Fibroblast of skin of left biceps (primary cell): Measurements from ENCODE around the gene CNTNAP2.

Source experiments
- DNase-seq, 2 experiments: peaks; one replicate each; pipeline ENCODE4 v3.0.0-alpha.2; 2013; ENCODE audit warnings: low read depth in 2 of 2

The CNTNAP2 gene

DNA sequence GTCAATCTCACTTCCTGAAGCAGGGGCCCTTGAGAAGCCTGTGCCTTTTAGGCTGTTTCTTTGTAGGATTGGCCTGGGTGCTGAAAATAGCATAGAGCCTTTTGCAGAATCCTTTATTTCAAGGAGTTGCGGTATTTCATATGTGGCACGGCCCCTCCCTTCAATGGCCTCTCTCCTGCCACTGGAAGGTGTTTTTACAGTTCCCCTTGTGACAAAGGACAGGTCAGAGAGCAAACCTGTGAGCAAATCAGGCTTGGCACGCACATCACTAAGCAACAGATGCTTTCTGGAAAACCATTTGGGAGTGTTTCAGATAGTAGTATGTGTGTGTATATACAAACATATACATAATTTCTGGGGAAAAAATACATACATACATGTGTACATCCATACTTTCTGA is 2085.4 kb downstream of the CNTNAP2 start:
- DNase-seq = no peak

- DNase-seq = no peak
Measured at GRCh38 chr7:148204639-148205304, 2088.2 kb downstream of the CNTNAP2 start.

GRCh38 chr7:148209643-148210190 is 2093.1 kb downstream of the CNTNAP2 start:
- no peak for DNase-seq

DNA sequence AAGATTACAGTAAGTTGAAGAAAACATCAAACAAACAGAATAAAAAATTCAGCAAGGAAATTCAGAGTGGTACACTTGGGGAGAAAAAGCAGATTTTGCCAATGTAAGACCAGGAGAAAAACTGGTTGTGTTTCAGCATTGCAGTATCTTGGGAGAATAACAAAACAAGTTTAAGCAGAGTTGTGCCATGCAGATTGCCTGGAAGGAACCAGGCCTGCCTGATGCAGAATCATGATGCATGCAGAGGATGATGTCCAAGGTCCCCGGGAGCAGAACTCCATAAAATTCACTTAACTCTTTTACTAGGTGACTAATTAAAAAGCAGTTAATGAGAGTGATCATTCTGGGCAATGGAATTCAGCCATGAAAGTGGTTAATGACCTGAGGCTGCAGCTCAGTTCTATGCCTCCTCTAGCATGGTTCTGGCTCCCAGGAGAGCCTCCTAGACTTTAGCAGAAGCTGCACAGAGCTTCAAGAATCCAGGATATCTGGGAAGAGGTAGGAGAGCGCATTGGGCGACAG is 2094.3 kb downstream of the CNTNAP2 start:
- DNase-seq = no peak

DNA sequence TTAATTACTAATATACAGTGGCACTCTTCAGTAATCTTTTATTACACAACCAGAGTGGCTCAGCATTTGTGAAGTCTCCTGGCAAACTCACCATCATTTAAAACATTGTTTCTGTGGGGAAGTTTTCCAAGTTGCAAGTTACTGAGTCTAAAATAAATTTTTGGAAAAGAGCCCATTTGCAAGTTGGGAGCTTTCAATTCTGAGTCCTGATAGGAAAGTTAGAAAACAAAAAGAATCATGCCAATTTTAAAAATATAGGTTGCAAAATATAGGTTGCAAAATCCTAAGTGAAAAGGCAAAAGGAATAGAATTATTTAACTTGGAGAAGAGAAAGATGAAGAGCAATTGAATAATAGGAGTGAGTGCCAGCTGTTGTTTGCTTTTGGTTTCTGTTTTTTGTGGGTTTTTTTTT is 2095.1 kb downstream of the CNTNAP2 start:
- no peak for DNase-seq

DNA sequence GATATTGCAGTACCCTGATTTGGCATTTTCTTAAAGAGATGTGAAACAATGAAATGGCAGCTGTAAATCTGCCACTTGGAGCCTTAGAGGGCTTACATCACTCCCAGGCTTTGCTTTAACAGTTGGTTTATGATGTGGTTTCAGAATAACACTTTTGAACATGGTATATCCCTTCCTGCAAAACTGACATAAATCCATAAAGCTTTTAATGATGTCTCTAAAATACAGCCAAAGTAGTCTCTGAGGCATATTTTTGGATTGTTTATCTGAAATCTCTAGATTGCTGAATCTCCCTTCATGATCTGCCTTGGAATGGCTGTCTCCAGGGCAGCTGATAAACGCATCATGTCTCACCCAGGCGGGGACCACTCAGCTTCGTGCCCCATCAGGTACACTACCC is 2096.1 kb downstream of the CNTNAP2 start:
- DNase-seq = no peak

- DNase-seq = no peak
Measured at GRCh38 chr7:148214101-148214500, 2097.5 kb downstream of the CNTNAP2 start.

GRCh38 chr7:148218603-148219002 is 2102.0 kb downstream of the CNTNAP2 start:
- DNase-seq = no peak

DNA sequence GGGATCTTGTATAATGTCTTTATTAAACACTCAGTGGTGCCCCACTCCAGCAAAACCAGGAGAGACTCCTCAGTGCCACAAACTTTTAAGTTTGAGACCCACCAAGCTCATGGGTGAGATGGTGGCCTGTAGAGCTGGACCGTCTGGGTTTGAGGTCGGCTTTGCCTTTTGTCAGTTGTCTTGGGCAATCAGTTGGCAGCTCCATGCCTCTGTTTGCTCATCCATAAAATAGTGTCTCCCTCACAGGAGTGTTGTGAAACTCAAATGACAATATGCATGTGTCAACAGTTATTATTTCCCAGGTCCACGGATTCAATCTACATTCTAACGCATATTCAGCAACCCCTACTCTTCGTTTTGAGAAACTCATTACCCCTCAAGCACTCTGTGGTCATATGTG is 2106.1 kb downstream of the CNTNAP2 start:
- no peak for DNase-seq

DNA sequence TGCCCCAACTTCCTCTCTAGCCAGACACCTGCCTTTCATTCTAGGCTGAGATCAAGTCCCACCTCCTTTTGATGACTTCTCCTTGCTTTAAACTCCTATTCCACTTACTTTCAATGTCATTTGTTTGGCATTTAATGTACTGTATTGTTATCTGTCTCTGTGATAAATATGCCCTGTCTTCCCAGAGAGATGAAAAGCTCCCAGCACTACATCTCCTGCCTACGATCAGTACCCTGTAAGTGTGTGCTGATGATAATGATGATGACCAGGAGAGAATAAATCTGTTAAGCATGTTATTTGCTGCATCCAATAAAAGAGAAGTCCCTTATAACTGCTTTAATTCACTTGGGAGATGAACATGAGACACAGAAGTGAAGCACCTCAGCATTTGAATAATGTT is 2106.6 kb downstream of the CNTNAP2 start:
- DNase-seq = no peak

- no peak for DNase-seq
Measured at GRCh38 chr7:148223738-148224137, 2107.1 kb downstream of the CNTNAP2 start.

- DNase-seq = no peak
Measured at GRCh38 chr7:148230296-148230695, 2113.7 kb downstream of the CNTNAP2 start.

DNA sequence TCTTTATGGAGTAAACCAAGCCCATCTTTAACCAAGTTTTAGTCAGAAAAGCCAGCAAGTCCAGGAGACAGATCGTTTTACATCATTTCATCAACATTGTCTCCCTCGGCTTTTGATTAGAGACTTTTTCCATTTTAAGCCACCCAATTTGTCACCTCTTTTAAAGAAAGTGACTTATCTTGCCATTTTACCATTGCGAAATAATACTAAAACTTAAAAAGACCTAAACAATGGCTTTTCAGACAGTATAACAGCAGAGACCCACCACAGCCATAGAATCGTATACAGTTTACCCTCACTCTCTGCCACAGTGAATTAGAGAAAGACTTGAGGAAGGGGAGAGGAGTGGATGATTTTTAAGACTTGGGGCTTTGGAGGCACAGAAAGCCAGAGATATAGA is 2114.3 kb downstream of the CNTNAP2 start:
- no peak for DNase-seq

DNA sequence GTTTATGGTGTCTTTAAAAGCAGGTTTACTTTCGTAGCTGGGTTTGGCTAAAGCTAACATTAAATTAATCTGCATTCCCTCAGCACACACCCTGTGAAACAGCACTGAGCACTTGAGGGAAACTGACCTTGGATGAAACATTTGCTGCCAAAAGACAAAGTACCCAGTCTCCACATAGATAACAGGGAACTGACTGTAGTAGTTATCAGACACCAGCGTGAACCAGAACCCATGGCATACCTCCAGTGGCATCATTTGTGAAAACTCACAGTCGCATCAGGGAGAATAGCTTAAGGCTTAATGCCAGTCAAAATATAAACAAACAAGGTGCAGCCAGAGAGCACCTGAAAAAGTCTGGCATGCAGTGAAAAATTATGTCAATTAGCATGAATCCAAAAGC is 2116.2 kb downstream of the CNTNAP2 start:
- no peak for DNase-seq

GRCh38 chr7:148234715-148235114 is 2118.1 kb downstream of the CNTNAP2 start:
- no peak for DNase-seq

GRCh38 chr7:148238761-148239325 is 2122.2 kb downstream of the CNTNAP2 start:
- no peak for DNase-seq

- no peak for DNase-seq
Measured at GRCh38 chr7:148241700-148242293, 2125.2 kb downstream of the CNTNAP2 start.

GRCh38 chr7:148242294-148242821 is 2125.8 kb downstream of the CNTNAP2 start:
- DNase-seq = no peak

DNA sequence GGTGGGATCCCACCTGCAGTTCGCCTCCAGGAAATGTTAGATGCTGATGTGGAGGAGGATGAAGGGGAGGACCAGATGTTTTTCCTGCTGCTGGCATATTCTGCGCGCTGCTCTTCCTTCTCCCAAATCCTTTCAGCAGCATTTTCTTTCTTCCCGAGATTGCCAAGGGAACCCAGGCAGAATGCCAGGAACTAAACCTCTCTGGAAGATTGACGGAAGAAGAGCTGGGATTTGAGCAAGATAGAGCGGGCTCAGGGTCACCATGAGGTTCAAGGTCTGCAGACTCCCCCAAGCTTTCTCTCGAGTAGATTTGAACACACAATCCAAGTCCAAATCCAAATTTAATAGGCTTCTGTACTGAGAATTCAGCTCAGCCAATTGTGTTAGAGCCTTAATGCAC is 2128.8 kb downstream of the CNTNAP2 start:
- no peak for DNase-seq

DNA sequence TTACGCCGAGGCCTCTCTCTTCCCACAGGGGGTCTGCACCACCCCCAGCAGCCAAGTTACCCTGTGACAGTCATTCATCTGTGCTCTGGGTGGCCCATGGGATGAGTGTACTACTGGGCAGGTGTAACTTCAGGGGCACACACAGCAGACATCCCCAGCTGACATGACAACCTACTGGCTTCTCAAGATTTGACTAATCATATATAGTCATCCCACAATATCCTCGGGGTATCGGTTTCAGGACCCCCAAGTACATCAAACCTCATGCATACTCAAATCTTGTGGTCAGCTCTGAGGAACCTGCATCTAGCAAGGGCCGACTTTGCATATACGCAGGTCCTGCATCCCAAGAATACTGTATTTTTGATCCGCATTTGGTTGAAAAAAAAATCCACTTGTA is 2137.0 kb downstream of the CNTNAP2 start:
- DNase-seq = no peak

GRCh38 chr7:148255333-148255732 is 2138.7 kb downstream of the CNTNAP2 start:
- DNase-seq = no peak

- DNase-seq = no peak
Measured at GRCh38 chr7:148256433-148256832, 2139.8 kb downstream of the CNTNAP2 start.

- DNase-seq = no peak
Measured at GRCh38 chr7:148260599-148260998, 2144.0 kb downstream of the CNTNAP2 start.
